IgD-negative memory B cell (primary cell): ENCODE results near the gene IGFBP2. TPM values are rescaled to one million over a fixed set of nuclear protein-coding genes. Genes with fewer than 3 reads are reported as not detected.
A peak's percentile ranks its signal among the peaks of the same experiment; 100 is the strongest.

ENCODE experiments used
- H3K27ac Mint-ChIP-seq, 3 donors: one replicate each; pipeline ENCODE4 v1.8.0; 2020 to 2022; ENCODE audit warnings: mild to moderate bottlenecking in 3 of 3, mixed read lengths in 3 of 3, moderate library complexity in 1 of 3
- H3K27me3 Mint-ChIP-seq: one replicate; pipeline ENCODE4 v1.8.0; 2021; ENCODE audit warnings: mixed read lengths
- H3K36me3 Mint-ChIP-seq: one replicate; pipeline ENCODE4 v1.8.0; 2020; ENCODE audit warnings: mild to moderate bottlenecking, mixed read lengths
- H3K4me1 Mint-ChIP-seq, 3 donors: one replicate each; pipeline ENCODE4 v1.8.0; 2020 to 2022; ENCODE audit warnings: mixed read lengths in 3 of 3, mild to moderate bottlenecking in 1 of 3
- H3K4me3 Mint-ChIP-seq, 4 donors: one replicate each; pipeline ENCODE4 v1.8.0; 2020 to 2022; ENCODE audit warnings: mild to moderate bottlenecking in 4 of 4, mixed read lengths in 4 of 4, moderate library complexity in 3 of 4
- H3K9me3 Mint-ChIP-seq, 3 donors: one replicate each; pipeline ENCODE4 v1.8.0; 2020 to 2021; ENCODE audit warnings: mixed read lengths in 3 of 3, mild to moderate bottlenecking in 1 of 3
- polyA plus RNA-seq: library from polyadenylated mRNA; unstranded; fragments of 300-500 nt; fragmentation: Illumina TruSeq; gene quantifications from one replicate; pipeline ENCODE4 v1.2.3, GENCODE V29; 2021

IGFBP2 gene
- polyA plus RNA-seq, 1 donor from 2014 or later = not detected

- Mint-ChIP-seq H3K27me3 (peaks cover 3% of the 10 kb centered on the region), H3K9me3 (peaks cover 0 to 7% (median 2%) of the 10 kb centered on the region in 3 donors), H3K4me3 (no peak overlapping the region), H3K27ac (no peak overlapping the region), H3K4me1 (no peaks in the 10 kb centered on the region), H3K36me3 (no peaks in the 10 kb centered on the region)
Observed at GRCh38 chr2:216622526-216622925, 10.7 kb upstream of the IGFBP2 start.

GRCh38 chr2:216624251-216624650, 9.0 kb upstream of the IGFBP2 start:
- peaks cover 0 to 7% (median 2%) of the 10 kb centered on the region in 3 donors for H3K9me3 Mint-ChIP-seq
- no peaks in the 10 kb centered on the region for H3K36me3 Mint-ChIP-seq
- H3K4me3 Mint-ChIP-seq = no peak overlapping the region
- H3K27ac Mint-ChIP-seq = no peak overlapping the region
- H3K4me1 Mint-ChIP-seq = no peaks in the 10 kb centered on the region
- peaks cover 5% of the 10 kb centered on the region for H3K27me3 Mint-ChIP-seq

- Mint-ChIP-seq H3K27me3 (peaks cover 6% of the 10 kb centered on the region), H3K9me3 (peaks cover 0 to 7% (median 2%) of the 10 kb centered on the region in 3 donors), H3K4me1 (no peaks in the 10 kb centered on the region), H3K4me3 (no peak overlapping the region), H3K27ac (no peak overlapping the region), H3K36me3 (no peaks in the 10 kb centered on the region)
Observed at GRCh38 chr2:216626168-216626874, 6.9 kb upstream of the IGFBP2 start.

GRCh38 chr2:216626875-216627245, 6.4 kb upstream of the IGFBP2 start:
- Mint-ChIP-seq H3K9me3 (peaks cover 0 to 7% (median 4%) of the 10 kb centered on the region in 3 donors), H3K4me1 (no peaks in the 10 kb centered on the region), H3K27me3 (peaks cover 10% of the 10 kb centered on the region), H3K36me3 (no peaks in the 10 kb centered on the region), H3K27ac (no peak overlapping the region), H3K4me3 (no peak overlapping the region)

- Mint-ChIP-seq H3K9me3 (peaks cover 0 to 5% (median 0%) of the 10 kb centered on the region in 3 donors), H3K36me3 (no peaks in the 10 kb centered on the region), H3K27ac (no peak overlapping the region), H3K27me3 (peaks cover 30% of the 10 kb centered on the region), H3K4me1 (peaks cover 0 to 11% (median 9%) of the 10 kb centered on the region in 3 donors), H3K4me3 (no peak overlapping the region)
Observed at GRCh38 chr2:216629784-216630183, 3.4 kb upstream of the IGFBP2 start.

- peak overlapping the region in 1 of 3 donors; percentile 79 for H3K27ac Mint-ChIP-seq
- H3K36me3 Mint-ChIP-seq = no peaks in the 10 kb centered on the region
- H3K4me3 Mint-ChIP-seq = peak overlapping the region; percentile 7 to 87 (median 74)
- H3K4me1 Mint-ChIP-seq = peaks cover 5 to 14% (median 9%) of the 10 kb centered on the region in 3 donors
- peaks cover 0 to 3% (median 0%) of the 10 kb centered on the region in 3 donors for H3K9me3 Mint-ChIP-seq
- peaks cover 52% of the 10 kb centered on the region for H3K27me3 Mint-ChIP-seq
Observed at GRCh38 chr2:216632346-216632951, 771 bp upstream of the IGFBP2 start.

- Mint-ChIP-seq H3K27ac (no peak overlapping the region), H3K4me3 (peak overlapping the region in 3 of 4 donors; percentile 23 to 91 (median 90)), H3K9me3 (peaks cover 0 to 3% (median 0%) of the 10 kb centered on the region in 3 donors), H3K27me3 (peaks cover 53% of the 10 kb centered on the region), H3K36me3 (no peaks in the 10 kb centered on the region), H3K4me1 (peaks cover 5 to 14% (median 9%) of the 10 kb centered on the region in 3 donors)
Observed at GRCh38 chr2:216633616-216634369, 573 bp downstream of the IGFBP2 start.

GRCh38 chr2:216634370-216635148, 1.3 kb downstream of the IGFBP2 start:
- Mint-ChIP-seq H3K9me3 (peaks cover 0 to 3% (median 0%) of the 10 kb centered on the region in 3 donors), H3K27ac (no peak overlapping the region), H3K36me3 (no peaks in the 10 kb centered on the region), H3K4me1 (peaks cover 5 to 14% (median 9%) of the 10 kb centered on the region in 3 donors), H3K4me3 (peak overlapping the region in 3 of 4 donors; percentile 23 to 91 (median 90)), H3K27me3 (peaks cover 53% of the 10 kb centered on the region)

- Mint-ChIP-seq H3K4me1 (peaks cover 5 to 15% (median 13%) of the 10 kb centered on the region in 3 donors), H3K4me3 (peak overlapping the region in 3 of 4 donors; percentile 22 to 36 (median 29)), H3K27ac (peak overlapping the region in 1 of 3 donors; percentile 11), H3K27me3 (peaks cover 53% of the 10 kb centered on the region), H3K9me3 (peaks cover 0 to 5% (median 0%) of the 10 kb centered on the region in 3 donors), H3K36me3 (no peaks in the 10 kb centered on the region)
Observed at GRCh38 chr2:216635171-216635570, 2.0 kb downstream of the IGFBP2 start.

- no peaks in the 10 kb centered on the region for H3K36me3 Mint-ChIP-seq
- no peak overlapping the region for H3K27ac Mint-ChIP-seq
- peaks cover 53% of the 10 kb centered on the region for H3K27me3 Mint-ChIP-seq
- H3K4me1 Mint-ChIP-seq = peaks cover 5 to 15% (median 13%) of the 10 kb centered on the region in 3 donors
- peak overlapping the region in 1 of 4 donors; percentile 22 for H3K4me3 Mint-ChIP-seq
- H3K9me3 Mint-ChIP-seq = peaks cover 0 to 5% (median 0%) of the 10 kb centered on the region in 3 donors
Observed at GRCh38 chr2:216635701-216636550, 2.7 kb downstream of the IGFBP2 start.

- Mint-ChIP-seq H3K36me3 (no peaks in the 10 kb centered on the region), H3K9me3 (peaks cover 0 to 3% (median 0%) of the 10 kb centered on the region in 3 donors), H3K27me3 (peaks cover 48% of the 10 kb centered on the region), H3K4me3 (peak overlapping the region in 1 of 4 donors; percentile 17), H3K4me1 (peaks cover 5 to 15% (median 13%) of the 10 kb centered on the region in 3 donors), H3K27ac (no peak overlapping the region)
Observed at GRCh38 chr2:216636551-216637450, 3.6 kb downstream of the IGFBP2 start.

- no peak overlapping the region for H3K4me3 Mint-ChIP-seq
- H3K9me3 Mint-ChIP-seq = peaks cover 0 to 2% (median 0%) of the 10 kb centered on the region in 3 donors
- H3K4me1 Mint-ChIP-seq = peaks cover 5 to 15% (median 13%) of the 10 kb centered on the region in 3 donors
- peaks cover 42% of the 10 kb centered on the region for H3K27me3 Mint-ChIP-seq
- H3K27ac Mint-ChIP-seq = no peak overlapping the region
- no peaks in the 10 kb centered on the region for H3K36me3 Mint-ChIP-seq
Observed at GRCh38 chr2:216637472-216637871, 4.3 kb downstream of the IGFBP2 start.
